Measurements from ENCODE around the gene IGSF21.

DNA sequence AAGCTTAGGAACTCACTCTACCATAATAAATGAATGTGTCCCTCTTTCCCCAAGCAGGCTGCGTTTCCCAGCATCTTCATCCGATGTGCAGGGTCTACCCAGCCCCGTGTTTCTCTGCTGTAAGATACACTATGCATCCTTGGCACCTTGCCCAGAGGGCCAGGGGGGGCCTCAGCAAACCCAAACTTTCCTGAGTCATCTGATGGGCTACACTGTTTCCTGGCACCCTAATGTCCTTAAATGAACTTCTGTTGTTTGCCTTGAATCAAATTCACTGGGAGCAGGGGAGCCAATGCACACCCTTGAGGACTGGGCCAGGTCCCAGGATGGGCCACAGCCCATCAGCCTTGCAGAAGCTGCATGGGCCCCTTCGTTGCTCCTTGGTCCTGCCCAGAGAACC is 145.5 kb downstream of the IGSF21 start:
- no peak for TF ChIP-seq POLR2A (IDR thresholded peaks at IDR 0.05)
- TF ChIP-seq, protein P1, sequence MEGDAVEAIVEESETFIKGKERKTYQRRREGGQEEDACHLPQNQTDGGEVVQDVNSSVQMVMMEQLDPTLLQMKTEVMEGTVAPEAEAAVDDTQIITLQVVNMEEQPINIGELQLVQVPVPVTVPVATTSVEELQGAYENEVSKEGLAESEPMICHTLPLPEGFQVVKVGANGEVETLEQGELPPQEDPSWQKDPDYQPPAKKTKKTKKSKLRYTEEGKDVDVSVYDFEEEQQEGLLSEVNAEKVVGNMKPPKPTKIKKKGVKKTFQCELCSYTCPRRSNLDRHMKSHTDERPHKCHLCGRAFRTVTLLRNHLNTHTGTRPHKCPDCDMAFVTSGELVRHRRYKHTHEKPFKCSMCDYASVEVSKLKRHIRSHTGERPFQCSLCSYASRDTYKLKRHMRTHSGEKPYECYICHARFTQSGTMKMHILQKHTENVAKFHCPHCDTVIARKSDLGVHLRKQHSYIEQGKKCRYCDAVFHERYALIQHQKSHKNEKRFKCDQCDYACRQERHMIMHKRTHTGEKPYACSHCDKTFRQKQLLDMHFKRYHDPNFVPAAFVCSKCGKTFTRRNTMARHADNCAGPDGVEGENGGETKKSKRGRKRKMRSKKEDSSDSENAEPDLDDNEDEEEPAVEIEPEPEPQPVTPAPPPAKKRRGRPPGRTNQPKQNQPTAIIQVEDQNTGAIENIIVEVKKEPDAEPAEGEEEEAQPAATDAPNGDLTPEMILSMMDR (IDR thresholded peaks at IDR 0.05) = no peak
